Mesenchymal stem cell (in vitro differentiated cells and primary cell): ENCODE measurements around the gene FAM3A. TPM values are rescaled to one million over a fixed set of nuclear protein-coding genes. Genes with fewer than 3 reads are reported as not detected.
"Not testable (repeated sequence)": the region's sequence is repeated elsewhere in the genome, so short reads cannot be mapped to it uniquely, and the experiment has no call there.

Experiments used
- DNase-seq: peaks from one replicate; pipeline ENCODE4 v3.0.0-alpha.2; 2013
- H2AFZ ChIP-seq: one replicate; pipeline ENCODE4 v1.6.1; 2013; ENCODE audit warnings: low read depth, mild to moderate bottlenecking, control low read depth, inconsistent platforms, low read length, moderate library complexity
- H2AK5ac ChIP-seq: 2 replicates; pipeline ENCODE4 v1.6.1; 2013; ENCODE audit warnings: low read length, moderate library complexity, mild to moderate bottlenecking, inconsistent platforms; ENCODE audit not compliant: severe bottlenecking
- H2BK120ac ChIP-seq: one replicate; pipeline ENCODE4 v1.6.1; 2013; ENCODE audit warnings: low read depth, mild to moderate bottlenecking, inconsistent platforms, low read length, moderate library complexity
- H2BK12ac ChIP-seq, 2 experiments: one replicate each; pipeline ENCODE4 v1.6.1; 2013; ENCODE audit warnings: inconsistent platforms in 2 of 2, low read length in 2 of 2, mild to moderate bottlenecking in 2 of 2, moderate library complexity in 2 of 2, control low read depth in 1 of 2
- H2BK15ac ChIP-seq: one replicate; pipeline ENCODE4 v1.6.1; 2013; ENCODE audit warnings: mild to moderate bottlenecking, low read depth, inconsistent platforms; ENCODE audit not compliant: poor library complexity, severe bottlenecking
- H2BK5ac ChIP-seq: 2 replicates; pipeline ENCODE4 v1.6.1; 2013; ENCODE audit warnings: low read depth, mild to moderate bottlenecking, low read length, control low read depth, inconsistent platforms; ENCODE audit not compliant: poor library complexity, severe bottlenecking
- H3K14ac ChIP-seq, 2 experiments: one replicate each; pipeline ENCODE4 v1.6.1; 2013; ENCODE audit warnings: inconsistent platforms in 2 of 2, low read length in 2 of 2, control low read depth in 1 of 2, mild to moderate bottlenecking in 1 of 2, moderate library complexity in 1 of 2
- H3K18ac ChIP-seq, 2 experiments: one replicate each; pipeline ENCODE4 v1.6.1; 2013; ENCODE audit warnings: inconsistent platforms in 2 of 2, low read length in 2 of 2, control low read depth in 1 of 2, low read depth in 1 of 2, mild to moderate bottlenecking in 1 of 2
- H3K23ac ChIP-seq, 2 experiments: one replicate each; pipeline ENCODE4 v1.6.1; 2013; ENCODE audit warnings: inconsistent platforms in 2 of 2, low read length in 2 of 2, mild to moderate bottlenecking in 2 of 2, moderate library complexity in 2 of 2, control low read depth in 1 of 2
- H3K27ac ChIP-seq: 2 replicates; pipeline ENCODE4 v1.5.1; 2013; ENCODE audit warnings: mild to moderate bottlenecking, moderate library complexity, low read length, control low read depth, inconsistent platforms; ENCODE audit not compliant: poor library complexity, severe bottlenecking
- H3K27me3 ChIP-seq, 2 experiments: 2 replicates each; pipeline versions ENCODE4 v1.6.1 to v1.7.0; 2013; ENCODE audit warnings: low read length in 2 of 2, mild to moderate bottlenecking in 2 of 2, moderate library complexity in 2 of 2, control low read depth in 1 of 2, inconsistent platforms in 1 of 2; ENCODE audit not compliant: control insufficient read depth in 1 of 2, insufficient read depth in 1 of 2
- H3K36me3 ChIP-seq, 2 experiments: 2 replicates each; pipeline versions ENCODE4 v1.6.1 to v1.7.0; 2013; ENCODE audit warnings: low read length in 2 of 2, control low read depth in 1 of 2, inconsistent platforms in 1 of 2, low read depth in 1 of 2, mild to moderate bottlenecking in 1 of 2; ENCODE audit not compliant: insufficient read depth in 2 of 2, control insufficient read depth in 1 of 2
- H3K4ac ChIP-seq, 2 experiments: one replicate each; pipeline ENCODE4 v1.6.1; 2013; ENCODE audit warnings: inconsistent platforms in 2 of 2, low read length in 2 of 2, mild to moderate bottlenecking in 2 of 2, moderate library complexity in 2 of 2, control low read depth in 1 of 2, low read depth in 1 of 2
- H3K4me1 ChIP-seq: 2 replicates; pipeline ENCODE4 v1.6.1; 2013; ENCODE audit warnings: low read depth, low read length, control low read depth; ENCODE audit not compliant: control insufficient read depth, insufficient read depth
- H3K4me2 ChIP-seq: 2 replicates; pipeline ENCODE4 v1.6.1; 2013; ENCODE audit warnings: low read length, mild to moderate bottlenecking, inconsistent platforms; ENCODE audit not compliant: poor library complexity, severe bottlenecking
- H3K4me3 ChIP-seq, 2 experiments: 2 replicates each; pipeline versions ENCODE4 v1.5.1 to v1.7.0; 2013; ENCODE audit warnings: low read length in 2 of 2, mild to moderate bottlenecking in 2 of 2, control low read depth in 1 of 2, low read depth in 1 of 2; ENCODE audit not compliant: insufficient read depth in 1 of 2
- H3K79me1 ChIP-seq: replicated peaks from 2 replicates; pipeline ENCODE4 v1.6.1; 2013; ENCODE audit warnings: mild to moderate bottlenecking, control low read depth, low read length, inconsistent platforms; ENCODE audit not compliant: poor library complexity, severe bottlenecking
- H3K9ac ChIP-seq: 2 replicates; pipeline ENCODE4 v1.7.0; 2013; ENCODE audit warnings: mild to moderate bottlenecking, low read length, moderate library complexity
- H3K9me3 ChIP-seq: 2 replicates; pipeline ENCODE4 v1.7.0; 2013; ENCODE audit warnings: mild to moderate bottlenecking, low read length; ENCODE audit not compliant: control insufficient read depth
- H4K8ac ChIP-seq: one replicate; pipeline ENCODE4 v1.6.1; 2013; ENCODE audit warnings: inconsistent platforms, mild to moderate bottlenecking, low read length, moderate library complexity
- H4K91ac ChIP-seq: one replicate; pipeline ENCODE4 v1.6.1; 2013; ENCODE audit warnings: mild to moderate bottlenecking, low read length, inconsistent platforms
- WGBS: methylation state at CpG from one replicate; pipeline ENCODE4 v1.1.7; 2013; ENCODE audit warnings: mixed read lengths; 5-methylcytosine and 5-hydroxymethylcytosine counted together
- polyA plus RNA-seq, 2 experiments: library from polyadenylated mRNA; stranded (reverse); fragments of 200-250 nt; gene quantifications; one replicate each; pipeline ENCODE4 v1.2.3, GENCODE V29; 2013

FAM3A gene
- 27.0 TPM for polyA plus RNA-seq (2013, experiment 1 of 2)
- 24.3 TPM for polyA plus RNA-seq (2013, experiment 2 of 2)

GRCh38 chrX:154515966-154516655, at the start of gene FAM3A:
FAM3A (minus strand) TSS chrX:154516232; CDS start chrX:154515772, 460 bp downstream.
- WGBS, result under 1% methylated on average over 35 of the region's 59 CpGs

GRCh38 chrX:154562295-154562694, 46.3 kb upstream of the FAM3A start:
- H3K36me3 ChIP-seq, H3K4me1 ChIP-seq, DNase-seq, H3K4ac ChIP-seq, H2BK12ac ChIP-seq, H2BK5ac ChIP-seq, H3K4me3 ChIP-seq, H3K4me2 ChIP-seq, H3K14ac ChIP-seq, H3K18ac ChIP-seq, H4K8ac ChIP-seq, H2BK15ac ChIP-seq, H2AFZ ChIP-seq, H3K27ac ChIP-seq, H3K9me3 ChIP-seq, H2BK120ac ChIP-seq, H4K91ac ChIP-seq, H2AK5ac ChIP-seq, H3K27me3 ChIP-seq, H3K23ac ChIP-seq, H3K9ac ChIP-seq, H3K79me1 ChIP-seq: not testable (repeated sequence)
- no CpG with 5 or more reads among the region's 10 CpGs for WGBS

More at GRCh38 chrX:154515966-154516655, at the start of gene FAM3A:
- peak within 1 kb of the TSS in 1 of 2 experiments; percentile 79 for H3K14ac ChIP-seq
- peak within 1 kb of the TSS; percentile 77 for H3K4me2 ChIP-seq
- H4K8ac ChIP-seq, result peak within 1 kb of the TSS; percentile 60
- peak within 1 kb of the TSS; percentile 61 for H4K91ac ChIP-seq
- peak within 1 kb of the TSS; percentile 87 to 91 for H3K4ac ChIP-seq
- peak; percentile 87 for DNase-seq
- no peak within 1 kb of the TSS for H2BK120ac ChIP-seq
- H3K27me3 ChIP-seq, result peaks cover 0 to 3% of the 10 kb centered on the region in 2 experiments
- no peak within 1 kb of the TSS for H2AK5ac ChIP-seq
- peaks cover 10% of the 10 kb centered on the region for H3K4me1 ChIP-seq
- H2BK15ac ChIP-seq, result no peak within 1 kb of the TSS
- H2BK12ac ChIP-seq, result no peak within 1 kb of the TSS
- H3K4me3 ChIP-seq, result peak within 1 kb of the TSS; percentile 69 to 82
- peak within 1 kb of the TSS in 1 of 2 experiments; percentile 40 for H3K23ac ChIP-seq
- H3K36me3 ChIP-seq, result peaks cover 4 to 13% of the 10 kb centered on the region in 2 experiments
- H2AFZ ChIP-seq, result peak within 1 kb of the TSS; percentile 63
- H3K9me3 ChIP-seq, result no peaks in the 10 kb centered on the region
- peak within 1 kb of the TSS; percentile 87 for H3K9ac ChIP-seq
- peak within 1 kb of the TSS; percentile 83 to 99 for H3K18ac ChIP-seq
- H3K79me1 ChIP-seq, result peaks cover 6% of the 10 kb centered on the region
- H2BK5ac ChIP-seq, result no peak within 1 kb of the TSS
- H3K27ac ChIP-seq, result peak within 1 kb of the TSS; percentile 35

- H2BK15ac ChIP-seq, H2BK120ac ChIP-seq: not testable (repeated sequence)
Observed at GRCh38 chrX:154560326-154560725, 44.3 kb upstream of the FAM3A start.

GRCh38 chrX:154558896-154559295, 42.9 kb upstream of the FAM3A start:
- peaks cover 11 to 12% of the 10 kb centered on the region in 2 experiments for H3K36me3 ChIP-seq
- not testable (repeated sequence) for H4K91ac ChIP-seq, H2BK5ac ChIP-seq, H2AFZ ChIP-seq, DNase-seq, H3K4me3 ChIP-seq, H4K8ac ChIP-seq, H2BK120ac ChIP-seq, H3K23ac ChIP-seq, H3K9ac ChIP-seq, H3K14ac ChIP-seq, H3K27ac ChIP-seq, H3K4ac ChIP-seq, H3K79me1 ChIP-seq, H3K9me3 ChIP-seq, H2BK15ac ChIP-seq, H3K4me1 ChIP-seq, H3K27me3 ChIP-seq, H3K4me2 ChIP-seq, H3K18ac ChIP-seq, H2BK12ac ChIP-seq, H2AK5ac ChIP-seq
- no CpG with 5 or more reads among the region's 21 CpGs for WGBS

More at GRCh38 chrX:154560326-154560725, 44.3 kb upstream of the FAM3A start:
- H3K27me3 ChIP-seq, H3K4me3 ChIP-seq, H3K14ac ChIP-seq, H2AFZ ChIP-seq, H2AK5ac ChIP-seq, H3K79me1 ChIP-seq, H3K4ac ChIP-seq, H4K91ac ChIP-seq, H3K4me1 ChIP-seq, H3K4me2 ChIP-seq, H2BK5ac ChIP-seq, H3K27ac ChIP-seq, H3K9ac ChIP-seq, H3K9me3 ChIP-seq, DNase-seq, H4K8ac ChIP-seq, H3K23ac ChIP-seq, H2BK12ac ChIP-seq, H3K36me3 ChIP-seq, H3K18ac ChIP-seq: not testable (repeated sequence)
- WGBS, result no CpG with 5 or more reads among the region's 31 CpGs
